ENCODE results near the gene INTS12.
A peak's percentile ranks its signal among the peaks of the same experiment; 100 is the strongest.

Gene INTS12

DNA sequence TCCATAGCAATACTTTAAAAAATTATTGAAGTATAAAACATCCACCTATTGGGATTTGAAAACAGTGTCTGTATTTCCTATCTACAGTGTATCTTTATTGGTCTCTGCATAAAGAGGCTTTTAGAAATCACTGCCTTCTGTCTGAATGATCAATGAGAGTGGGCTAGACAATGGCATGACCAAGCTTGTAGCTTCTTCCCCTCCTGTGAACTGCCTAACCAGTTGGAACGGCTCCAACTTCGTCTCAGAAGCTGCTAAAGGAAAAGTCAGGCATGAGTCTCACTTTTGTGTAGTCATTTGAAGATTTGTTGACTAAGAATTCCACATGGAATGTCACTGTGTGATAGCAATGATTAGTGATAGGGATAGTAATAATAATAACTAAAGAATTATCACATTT, 64.2 kb downstream of the INTS12 start:
- DNase-seq (ENCODE audit: low read depth), result peak; percentile 90
- TF ChIP-seq, protein P1, sequence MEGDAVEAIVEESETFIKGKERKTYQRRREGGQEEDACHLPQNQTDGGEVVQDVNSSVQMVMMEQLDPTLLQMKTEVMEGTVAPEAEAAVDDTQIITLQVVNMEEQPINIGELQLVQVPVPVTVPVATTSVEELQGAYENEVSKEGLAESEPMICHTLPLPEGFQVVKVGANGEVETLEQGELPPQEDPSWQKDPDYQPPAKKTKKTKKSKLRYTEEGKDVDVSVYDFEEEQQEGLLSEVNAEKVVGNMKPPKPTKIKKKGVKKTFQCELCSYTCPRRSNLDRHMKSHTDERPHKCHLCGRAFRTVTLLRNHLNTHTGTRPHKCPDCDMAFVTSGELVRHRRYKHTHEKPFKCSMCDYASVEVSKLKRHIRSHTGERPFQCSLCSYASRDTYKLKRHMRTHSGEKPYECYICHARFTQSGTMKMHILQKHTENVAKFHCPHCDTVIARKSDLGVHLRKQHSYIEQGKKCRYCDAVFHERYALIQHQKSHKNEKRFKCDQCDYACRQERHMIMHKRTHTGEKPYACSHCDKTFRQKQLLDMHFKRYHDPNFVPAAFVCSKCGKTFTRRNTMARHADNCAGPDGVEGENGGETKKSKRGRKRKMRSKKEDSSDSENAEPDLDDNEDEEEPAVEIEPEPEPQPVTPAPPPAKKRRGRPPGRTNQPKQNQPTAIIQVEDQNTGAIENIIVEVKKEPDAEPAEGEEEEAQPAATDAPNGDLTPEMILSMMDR (IDR thresholded peaks at IDR 0.05; ENCODE audit: insufficient read depth, low read depth, low read length, missing control alignments), result no peak

DNA sequence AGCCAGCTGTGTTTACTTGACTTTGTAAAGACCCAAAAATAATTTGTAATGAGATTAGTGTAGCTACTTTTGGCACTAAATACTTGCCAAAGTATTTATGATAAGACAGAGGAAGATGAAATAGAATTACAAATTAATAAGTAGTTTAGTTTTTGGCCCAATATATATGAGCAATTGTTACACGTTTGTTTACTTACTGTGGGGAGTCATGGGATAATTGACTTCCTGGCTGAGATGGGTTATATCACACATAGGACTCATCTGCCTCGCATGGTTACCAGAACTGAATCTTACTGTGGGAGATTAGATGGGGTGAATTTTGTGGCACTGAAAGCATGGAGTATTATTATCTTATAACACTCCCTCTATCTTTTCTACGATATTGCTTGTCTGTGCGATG, 66.6 kb downstream of the INTS12 start:
- H3K4me3 ChIP-seq (ENCODE audit: low read length), result no peak overlapping the region
- DNase-seq (ENCODE audit: low read depth), result peak; percentile 63
- TF ChIP-seq, protein P1 (IDR thresholded peaks at IDR 0.05; ENCODE audit: insufficient read depth, low read depth, low read length, missing control alignments), result no peak

More for the DNA sequence above, 64.2 kb downstream of the INTS12 start:
- H3K4me3 ChIP-seq (ENCODE audit: low read length), result no peak overlapping the region

DNA sequence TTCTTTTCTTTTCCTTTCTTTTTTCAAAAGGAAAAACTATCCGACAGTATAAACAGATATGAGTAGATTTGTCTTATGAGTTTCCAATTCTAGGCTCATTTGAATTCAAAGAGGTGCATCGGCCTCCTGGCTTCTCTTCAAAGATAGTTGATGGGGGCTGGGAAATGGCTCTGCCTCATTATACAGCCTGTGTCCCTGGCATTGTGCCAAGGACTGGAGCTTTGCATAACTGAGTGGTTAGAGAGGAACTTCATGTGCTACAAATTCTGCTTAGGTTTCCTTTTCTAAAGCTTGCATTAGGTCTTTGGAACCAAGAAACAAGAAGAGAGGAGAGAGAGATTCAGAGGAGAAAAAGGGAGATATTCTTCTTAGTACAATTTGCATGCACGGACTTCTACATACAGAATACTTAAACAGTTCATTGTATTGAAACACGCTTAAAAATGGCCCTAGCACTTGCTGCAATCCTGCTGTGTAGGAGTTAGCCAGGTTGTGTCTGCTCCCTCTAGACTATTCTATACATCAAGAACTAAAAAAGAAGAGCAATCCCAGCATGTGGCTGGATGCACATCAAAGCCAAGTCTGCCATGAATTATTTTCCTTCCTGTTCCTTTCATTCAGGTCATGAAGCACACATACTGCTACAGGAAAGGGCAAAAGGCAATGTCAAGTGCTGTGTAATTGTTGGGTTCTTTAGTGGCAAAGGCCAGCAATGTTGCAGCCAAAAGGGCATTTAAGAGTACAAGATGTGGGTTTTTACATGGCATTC, 70.9 kb downstream of the INTS12 start:
- H3K4me3 ChIP-seq (ENCODE audit: low read length), result no peak overlapping the region
- DNase-seq (ENCODE audit: low read depth), result peak; percentile 49
- TF ChIP-seq, protein P1 (IDR thresholded peaks at IDR 0.05; ENCODE audit: insufficient read depth, low read depth, low read length, missing control alignments), result no peak

DNA sequence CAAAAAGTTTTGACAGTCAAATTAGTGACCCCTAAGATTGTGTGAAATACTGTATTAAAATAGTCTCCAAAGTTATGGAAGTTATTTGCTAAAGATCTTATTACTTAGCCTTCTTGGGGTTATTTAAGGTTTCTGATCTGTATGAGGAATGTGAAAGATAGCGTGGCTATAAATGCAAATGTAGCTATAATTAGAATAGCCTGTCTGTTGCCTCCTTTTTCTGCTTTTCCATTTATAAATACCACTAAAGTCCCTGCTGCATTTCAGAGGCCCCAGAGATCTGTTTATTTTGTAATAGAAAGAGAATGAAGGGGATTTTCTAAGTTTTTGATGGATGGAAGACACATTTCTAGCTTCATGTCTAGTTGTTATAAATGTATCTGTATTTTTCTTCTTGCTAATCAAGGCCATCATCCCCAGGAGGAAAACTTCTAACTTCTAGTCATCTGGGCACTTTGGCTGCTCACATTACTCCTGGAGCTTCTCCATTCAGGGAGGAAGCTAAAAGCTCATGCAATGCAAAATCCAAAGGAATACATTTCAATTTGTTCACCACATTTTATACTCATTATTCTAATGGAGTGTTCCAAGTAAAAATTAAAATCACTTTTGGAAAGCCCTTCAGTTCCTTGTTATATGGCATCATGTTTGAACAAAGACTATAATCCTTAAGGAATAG, 73.9 kb downstream of the INTS12 start:
- TF ChIP-seq, protein P1 (IDR thresholded peaks at IDR 0.05; ENCODE audit: insufficient read depth, low read depth, low read length, missing control alignments), result no peak
- DNase-seq (ENCODE audit: low read depth), result no peak

DNA sequence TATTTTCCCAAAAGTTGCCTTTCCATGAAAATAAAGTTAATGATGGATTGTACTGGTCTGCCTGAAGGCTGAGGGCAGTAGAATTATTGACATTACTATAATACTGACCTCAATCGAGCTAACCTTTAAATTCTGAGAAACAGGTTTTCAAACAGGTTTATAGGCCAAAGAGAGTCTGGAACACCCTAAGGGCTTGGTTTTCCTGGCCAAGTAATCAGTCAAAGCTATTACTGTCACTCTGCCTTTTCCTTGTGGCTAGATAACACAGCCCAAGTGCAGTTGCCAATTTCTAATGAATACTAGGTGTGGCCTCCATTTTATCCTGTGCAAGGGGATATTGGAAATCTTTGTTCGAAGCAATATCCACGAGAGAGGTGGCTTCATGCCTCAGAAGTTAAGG, 75.2 kb downstream of the INTS12 start:
- DNase-seq (ENCODE audit: low read depth), result peak; percentile 80
- H3K4me3 ChIP-seq (ENCODE audit: low read length), result no peak overlapping the region
- TF ChIP-seq, protein P1 (IDR thresholded peaks at IDR 0.05; ENCODE audit: insufficient read depth, low read depth, low read length, missing control alignments), result no peak

More for the DNA sequence above, 73.9 kb downstream of the INTS12 start:
- H3K4me3 ChIP-seq (ENCODE audit: low read length), result no peak overlapping the region

Measured in epithelial cell of esophagus (primary cell).